H9 (cell line): ENCODE results near the gene TRMT2A. TPM values are rescaled to one million over a fixed set of nuclear protein-coding genes. Genes with fewer than 3 reads are reported as not detected.
"Not testable (repeated sequence)": the region's sequence is repeated elsewhere in the genome, so short reads cannot be mapped to it uniquely, and the experiment has no call there.

ENCODE experiments used
- DNase-seq: peaks from one replicate; pipeline ENCODE4 v3.0.0-alpha.2; 2017
- H2AFZ ChIP-seq: one replicate; pipeline ENCODE4 v1.6.1; 2013; ENCODE audit warnings: mild to moderate bottlenecking, low read length, control low read depth, moderate library complexity
- H2AK5ac ChIP-seq: 2 replicates; pipeline ENCODE4 v1.6.1; 2013; ENCODE audit warnings: low read length, control low read depth, mixed read lengths; ENCODE audit not compliant: insufficient read length
- H2BK120ac ChIP-seq: one replicate; pipeline ENCODE4 v1.6.1; 2013; ENCODE audit warnings: low read depth, mild to moderate bottlenecking, low read length, control low read depth, inconsistent platforms; ENCODE audit not compliant: poor library complexity, severe bottlenecking
- H2BK12ac ChIP-seq: 2 replicates; pipeline ENCODE4 v1.6.1; 2013; ENCODE audit warnings: low read length, control low read depth, mixed read lengths, low read depth; ENCODE audit not compliant: insufficient read length
- H2BK15ac ChIP-seq: 2 replicates; pipeline ENCODE4 v1.6.1; 2013; ENCODE audit warnings: low read depth, low read length, control low read depth
- H2BK20ac ChIP-seq: one replicate; pipeline ENCODE4 v1.6.1; 2013; ENCODE audit warnings: low read depth, mild to moderate bottlenecking, low read length, control low read depth, inconsistent platforms; ENCODE audit not compliant: poor library complexity, severe bottlenecking
- H2BK5ac ChIP-seq: 2 replicates; pipeline ENCODE4 v1.6.1; 2013; ENCODE audit warnings: low read length, control low read depth, mixed read lengths; ENCODE audit not compliant: insufficient read length
- H3K14ac ChIP-seq: 2 replicates; pipeline ENCODE4 v1.6.1; 2013; ENCODE audit warnings: low read length, control low read depth; ENCODE audit not compliant: insufficient read depth
- H3K18ac ChIP-seq: 2 replicates; pipeline ENCODE4 v1.6.1; 2013; ENCODE audit warnings: low read depth, mild to moderate bottlenecking, mixed read lengths, low read length, control low read depth; ENCODE audit not compliant: insufficient read length
- H3K23ac ChIP-seq: 2 replicates; pipeline ENCODE4 v1.6.1; 2013; ENCODE audit warnings: low read length, control low read depth, mixed read lengths, low read depth; ENCODE audit not compliant: insufficient read length
- H3K23me2 ChIP-seq: 2 replicates; pipeline ENCODE4 v1.6.1; 2013; ENCODE audit warnings: low read depth, mild to moderate bottlenecking, mixed read lengths, low read length, control low read depth; ENCODE audit not compliant: insufficient read length, poor library complexity, severe bottlenecking
- H3K27ac ChIP-seq: 2 replicates; pipeline ENCODE4 v1.5.1; 2013; ENCODE audit warnings: low read length, control low read depth, mixed read lengths, low read depth; ENCODE audit not compliant: insufficient read length
- H3K27me3 ChIP-seq: 2 replicates; pipeline ENCODE4 v1.6.1; 2013; ENCODE audit warnings: low read length, control low read depth, inconsistent platforms; ENCODE audit not compliant: insufficient read depth
- H3K4ac ChIP-seq: 2 replicates; pipeline ENCODE4 v1.6.1; 2013; ENCODE audit warnings: low read depth, mild to moderate bottlenecking, control low read depth, inconsistent platforms, low read length, moderate library complexity
- H3K4me1 ChIP-seq: 2 replicates; pipeline ENCODE4 v1.6.1; 2013; ENCODE audit warnings: low read length, control low read depth, inconsistent platforms; ENCODE audit not compliant: insufficient read depth
- H3K4me2 ChIP-seq: 2 replicates; pipeline ENCODE4 v1.6.1; 2013; ENCODE audit warnings: low read length, control low read depth, mixed read lengths; ENCODE audit not compliant: insufficient read length, insufficient read depth
- H3K56ac ChIP-seq: 2 replicates; pipeline ENCODE4 v1.6.1; 2013; ENCODE audit warnings: low read depth, mild to moderate bottlenecking, mixed read lengths, low read length, control low read depth; ENCODE audit not compliant: insufficient read length
- H3K79me1 ChIP-seq: 2 replicates; pipeline ENCODE4 v1.6.1; 2013; ENCODE audit warnings: low read depth, mild to moderate bottlenecking, moderate library complexity, low read length, control low read depth, inconsistent platforms; ENCODE audit not compliant: insufficient read depth, poor library complexity, severe bottlenecking
- H3K79me2 ChIP-seq: 2 replicates; pipeline ENCODE4 v1.6.1; 2013; ENCODE audit warnings: low read length, control low read depth, inconsistent platforms; ENCODE audit not compliant: insufficient read depth
- H3K9ac ChIP-seq: 2 replicates; pipeline ENCODE4 v1.6.1; 2013; ENCODE audit warnings: low read length, control low read depth, mixed read lengths; ENCODE audit not compliant: insufficient read length; ENCODE audit errors: extremely low read depth
- H3K9me3 ChIP-seq: one replicate; pipeline ENCODE4 v1.6.1; 2013; ENCODE audit warnings: low read depth, low read length, inconsistent platforms; ENCODE audit not compliant: control insufficient read depth
- H3T11ph ChIP-seq: one replicate; pipeline ENCODE4 v1.6.1; 2013; ENCODE audit warnings: mild to moderate bottlenecking, low read length, control low read depth, inconsistent platforms
- H4K20me1 ChIP-seq: one replicate; pipeline ENCODE4 v1.6.1; 2013; ENCODE audit not compliant: control insufficient read depth, insufficient read length, insufficient read depth
- H4K5ac ChIP-seq: 2 replicates; pipeline ENCODE4 v1.6.1; 2013; ENCODE audit warnings: low read depth, mild to moderate bottlenecking, mixed read lengths, low read length, control low read depth; ENCODE audit not compliant: insufficient read length
- H4K8ac ChIP-seq: replicated peaks from 2 replicates; pipeline ENCODE4 v1.6.1; 2013; ENCODE audit warnings: low read length, control low read depth, mixed read lengths, low read depth; ENCODE audit not compliant: insufficient read length
- H4K91ac ChIP-seq: 2 replicates; pipeline ENCODE4 v1.6.1; 2013; ENCODE audit warnings: low read depth, mild to moderate bottlenecking, moderate library complexity, mixed read lengths, low read length, control low read depth; ENCODE audit not compliant: insufficient read length
- H3K27ac Mint-ChIP-seq, 3 experiments: 2 replicates in 2 of 3; 3 replicates in 1 of 3; pipeline ENCODE4 v1.8.0; 2020 to 2021; ENCODE audit warnings: mixed read lengths in 3 of 3, mild to moderate bottlenecking in 1 of 3, moderate library complexity in 1 of 3
- H3K27me3 Mint-ChIP-seq: 2 replicates; pipeline ENCODE4 v1.8.0; 2021; ENCODE audit warnings: low read depth, mild to moderate bottlenecking, moderate library complexity, mixed read lengths
- H3K36me3 Mint-ChIP-seq, 3 experiments: 2 replicates in 2 of 3; 3 replicates in 1 of 3; pipeline ENCODE4 v1.8.0; 2020 to 2021; ENCODE audit warnings: low read depth in 3 of 3, mixed read lengths in 3 of 3; ENCODE audit not compliant: insufficient read depth in 1 of 3
- H3K4me1 Mint-ChIP-seq, 2 experiments: 2 replicates each; pipeline ENCODE4 v1.8.0; 2020; ENCODE audit warnings: mixed read lengths in 2 of 2
- H3K4me3 Mint-ChIP-seq, 2 experiments: 2 replicates in 1 of 2; 3 replicates in 1 of 2; pipeline ENCODE4 v1.8.0; 2020 to 2021; ENCODE audit warnings: mild to moderate bottlenecking in 2 of 2, mixed read lengths in 2 of 2, moderate library complexity in 1 of 2
- H3K9me3 Mint-ChIP-seq, 2 experiments: 2 replicates in 1 of 2; 3 replicates in 1 of 2; pipeline ENCODE4 v1.8.0; 2020; ENCODE audit warnings: mild to moderate bottlenecking in 2 of 2, mixed read lengths in 2 of 2, moderate library complexity in 1 of 2
- CTCF ChIP-seq: fragments of 200-600 bp; sonication (generic); conservative IDR thresholded peaks from 3 replicates; pipeline ENCODE4 v1.8.0; 2021; ENCODE audit warnings: antibody characterized with exemption, mild to moderate bottlenecking
- WGBS: extraction: QIAGEN DNeasy Blood & Tissue Kit; methylation state at CpG from one replicate; pipeline ENCODE4 v1.1.7; 2013; ENCODE audit warnings: missing lambda C conversion rate, low lambda C conversion rate, mixed read lengths; ENCODE audit not compliant: insufficient read length; ENCODE audit errors: extremely low coverage; 5-methylcytosine and 5-hydroxymethylcytosine counted together
- total RNA-seq: library from RNA; stranded (reverse); gene quantifications from 2 replicates; pipeline ENCODE4 v1.2.1, GENCODE V29; 2021

Gene TRMT2A
- total RNA-seq, 1 experiment from 2014 or later: 58.2 TPM

GRCh38 chr22:20068640-20069039 lies 48.4 kb downstream of the TRMT2A start:
- H3K27me3 ChIP-seq: no peaks in the 10 kb centered on the region; the same call in 1 of the 2 replicates
- no peak overlapping the region for H2AFZ ChIP-seq
- no peak overlapping the region for H2BK5ac ChIP-seq
- no peak overlapping the region for H3K4me3 Mint-ChIP-seq
- no peak overlapping the region for H3T11ph ChIP-seq
- no peaks in the 10 kb centered on the region for H3K79me1 ChIP-seq
- no peak overlapping the region for H3K56ac ChIP-seq
- no peak overlapping the region for H3K9ac ChIP-seq
- no peaks in the 10 kb centered on the region for H3K79me2 ChIP-seq
- H4K20me1 ChIP-seq: no peaks in the 10 kb centered on the region
- H3K27ac Mint-ChIP-seq: peak overlapping the region in 1 of 3 experiments; percentile 46; a peak in 1 of 7 replicates
- TF ChIP-seq CTCF: no peak
- H3K9me3 Mint-ChIP-seq: no peaks in the 10 kb centered on the region
- peaks cover 32% of the 10 kb centered on the region for H3K27me3 Mint-ChIP-seq
- H4K91ac ChIP-seq: no peak overlapping the region
- H3K4me1 ChIP-seq: no peaks in the 10 kb centered on the region
- H4K5ac ChIP-seq: no peak overlapping the region
- no peak overlapping the region for H3K27ac ChIP-seq
- no peak overlapping the region for H2BK12ac ChIP-seq
- H3K4ac ChIP-seq: no peak overlapping the region
- DNase-seq: no peak
- no peak overlapping the region for H4K8ac ChIP-seq
- H3K4me1 Mint-ChIP-seq: no peaks in the 10 kb centered on the region
- no peaks in the 10 kb centered on the region for H3K23me2 ChIP-seq
- no peak overlapping the region for H2BK15ac ChIP-seq
- no peak overlapping the region for H3K14ac ChIP-seq
- no peak overlapping the region for H2AK5ac ChIP-seq
- H3K23ac ChIP-seq: no peak overlapping the region
- no peaks in the 10 kb centered on the region for H3K36me3 Mint-ChIP-seq
- no peak overlapping the region for H2BK120ac ChIP-seq
- H3K9me3 ChIP-seq: no peaks in the 10 kb centered on the region
- no CpG with 5 or more reads among the region's 7 CpGs for WGBS
- H2BK20ac ChIP-seq: no peak overlapping the region
- H3K4me2 ChIP-seq: no peak overlapping the region
- no peak overlapping the region for H3K18ac ChIP-seq

- H3K4me1 Mint-ChIP-seq, H3K9me3 Mint-ChIP-seq, H4K8ac ChIP-seq, H3T11ph ChIP-seq, H3K36me3 Mint-ChIP-seq, H3K9me3 ChIP-seq, H4K5ac ChIP-seq, H3K79me1 ChIP-seq, H2BK120ac ChIP-seq, H2BK20ac ChIP-seq, H2AFZ ChIP-seq, H2BK12ac ChIP-seq, H3K9ac ChIP-seq, H2BK5ac ChIP-seq, H3K23ac ChIP-seq, H3K79me2 ChIP-seq, H3K18ac ChIP-seq, H2AK5ac ChIP-seq, H3K4me1 ChIP-seq, H3K27ac ChIP-seq, H3K27me3 ChIP-seq, H4K20me1 ChIP-seq, H3K27ac Mint-ChIP-seq, H3K56ac ChIP-seq, DNase-seq, H3K4me2 ChIP-seq, H2BK15ac ChIP-seq, H4K91ac ChIP-seq, H3K4ac ChIP-seq, H3K4me3 Mint-ChIP-seq, H3K14ac ChIP-seq, H3K23me2 ChIP-seq: not testable (repeated sequence)
- peaks cover 30% of the 10 kb centered on the region for H3K27me3 Mint-ChIP-seq
- WGBS: no CpG with 5 or more reads among the region's 3 CpGs
These were observed 49.7 kb downstream of the TRMT2A start for GRCh38 chr22:20067384-20067682.
